H1 (cell line): Measurements from ENCODE around the gene ASTN2.

Source experiments
- CREB1 ChIP-seq: IDR thresholded peaks from 2 replicates; pipeline ENCODE4 v1.6.1; 2012; ENCODE audit warnings: inconsistent platforms
- EZH2 ChIP-seq: fragments of 200-600 bp; sonication (generic); IDR thresholded peaks from 2 replicates; pipeline ENCODE4 v1.7.1; 2012; ENCODE audit warnings: low read depth, mild to moderate bottlenecking, moderate library complexity, low read length, inconsistent platforms; ENCODE audit not compliant: severe bottlenecking
- FOSL1 ChIP-seq: IDR thresholded peaks from 2 replicates; pipeline ENCODE4 v1.6.1; 2011; ENCODE audit warnings: mild to moderate bottlenecking, low read depth, low read length, moderate library complexity; ENCODE audit not compliant: insufficient read depth
- HDAC6 ChIP-seq: IDR thresholded peaks from one replicate; pipeline ENCODE4 v1.7.1; 2012; ENCODE audit warnings: low read depth, mild to moderate bottlenecking, inconsistent platforms, low read length, moderate library complexity
- RFX5 ChIP-seq: IDR thresholded peaks from 2 replicates; pipeline ENCODE4 v1.6.1; 2011; ENCODE audit warnings: low read depth, low read length, improper control_type of control experiment, borderline replicate concordance
- SUZ12 ChIP-seq: fragments of 200-600 bp; sonication (generic); IDR thresholded peaks from 2 replicates; pipeline ENCODE4 v1.6.1; 2012; ENCODE audit warnings: mild to moderate bottlenecking, inconsistent platforms, low read length, moderate library complexity, mixed read lengths
- TF ChIP-seq, protein P1 (sequence below), 3 experiments: IDR thresholded peaks; 1 replicate in 2 of 3; 2 replicates in 1 of 3; pipeline versions ENCODE4 v1.5.1 to v1.6.1; 2011; ENCODE audit warnings: low read length in 3 of 3, mild to moderate bottlenecking in 3 of 3, inconsistent platforms in 2 of 3, low read depth in 1 of 3, moderate library complexity in 1 of 3; ENCODE audit not compliant: insufficient read depth in 1 of 3; ENCODE audit errors: control extremely low read depth in 1 of 3

GRCh38 chr9:116589392-116590354, 825.2 kb downstream of the ASTN2 start:
- TF ChIP-seq FOSL1: no peak
- no peak for TF ChIP-seq SUZ12
- no peak for TF ChIP-seq EZH2
- TF ChIP-seq CREB1: no peak
- TF ChIP-seq HDAC6: no peak
- TF ChIP-seq, protein P1, sequence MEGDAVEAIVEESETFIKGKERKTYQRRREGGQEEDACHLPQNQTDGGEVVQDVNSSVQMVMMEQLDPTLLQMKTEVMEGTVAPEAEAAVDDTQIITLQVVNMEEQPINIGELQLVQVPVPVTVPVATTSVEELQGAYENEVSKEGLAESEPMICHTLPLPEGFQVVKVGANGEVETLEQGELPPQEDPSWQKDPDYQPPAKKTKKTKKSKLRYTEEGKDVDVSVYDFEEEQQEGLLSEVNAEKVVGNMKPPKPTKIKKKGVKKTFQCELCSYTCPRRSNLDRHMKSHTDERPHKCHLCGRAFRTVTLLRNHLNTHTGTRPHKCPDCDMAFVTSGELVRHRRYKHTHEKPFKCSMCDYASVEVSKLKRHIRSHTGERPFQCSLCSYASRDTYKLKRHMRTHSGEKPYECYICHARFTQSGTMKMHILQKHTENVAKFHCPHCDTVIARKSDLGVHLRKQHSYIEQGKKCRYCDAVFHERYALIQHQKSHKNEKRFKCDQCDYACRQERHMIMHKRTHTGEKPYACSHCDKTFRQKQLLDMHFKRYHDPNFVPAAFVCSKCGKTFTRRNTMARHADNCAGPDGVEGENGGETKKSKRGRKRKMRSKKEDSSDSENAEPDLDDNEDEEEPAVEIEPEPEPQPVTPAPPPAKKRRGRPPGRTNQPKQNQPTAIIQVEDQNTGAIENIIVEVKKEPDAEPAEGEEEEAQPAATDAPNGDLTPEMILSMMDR (IDR thresholded peaks at IDR 0.05; ENCODE audit: control extremely low read depth in 1 of 3, insufficient read depth in 1 of 3, low read depth in 1 of 3, low read length in 3 of 3): peak in 2 of 3 experiments; percentile 97 to 98; a peak in 3 of 4 replicates
- no peak for TF ChIP-seq RFX5
